ENCODE data around the gene FAM72D.
"Not testable (repeated sequence)": the region's sequence is repeated elsewhere in the genome, so short reads cannot be mapped to it uniquely, and the experiment has no call there.

FAM72D gene

GRCh38 chr1:145155873-145156272, 60.1 kb downstream of the FAM72D start:
- DNase-seq: not testable (repeated sequence)

GRCh38 chr1:145156891-145157610, 61.3 kb downstream of the FAM72D start:
- DNase-seq: peak; percentile 54

GRCh38 chr1:145157715-145158114, 61.9 kb downstream of the FAM72D start:
- DNase-seq: not testable (repeated sequence)

- DNase-seq: not testable (repeated sequence)
These were observed 65.4 kb downstream of the FAM72D start for GRCh38 chr1:145161046-145161752.
